OCI-LY7 (cell line): ENCODE measurements around the gene SND1.

ENCODE experiments used
- EZH2phosphoT487 ChIP-seq: fragments of 200-600 bp; sonication (generic); IDR thresholded peaks from 2 replicates; pipeline ENCODE4 v1.6.1; 2018; ENCODE audit warnings: low read depth, borderline replicate concordance, mild to moderate bottlenecking, mixed run types, antibody characterized with exemption, low read length, moderate library complexity, mixed read lengths
- TF ChIP-seq, protein P1 (sequence below): fragments of 200-600 bp; sonication (generic); conservative IDR thresholded peaks from 2 replicates; pipeline ENCODE4 v1.5.1; 2014; ENCODE audit warnings: mild to moderate bottlenecking, antibody characterized with exemption, low read length, moderate library complexity, mixed read lengths

- TF ChIP-seq, protein P1, sequence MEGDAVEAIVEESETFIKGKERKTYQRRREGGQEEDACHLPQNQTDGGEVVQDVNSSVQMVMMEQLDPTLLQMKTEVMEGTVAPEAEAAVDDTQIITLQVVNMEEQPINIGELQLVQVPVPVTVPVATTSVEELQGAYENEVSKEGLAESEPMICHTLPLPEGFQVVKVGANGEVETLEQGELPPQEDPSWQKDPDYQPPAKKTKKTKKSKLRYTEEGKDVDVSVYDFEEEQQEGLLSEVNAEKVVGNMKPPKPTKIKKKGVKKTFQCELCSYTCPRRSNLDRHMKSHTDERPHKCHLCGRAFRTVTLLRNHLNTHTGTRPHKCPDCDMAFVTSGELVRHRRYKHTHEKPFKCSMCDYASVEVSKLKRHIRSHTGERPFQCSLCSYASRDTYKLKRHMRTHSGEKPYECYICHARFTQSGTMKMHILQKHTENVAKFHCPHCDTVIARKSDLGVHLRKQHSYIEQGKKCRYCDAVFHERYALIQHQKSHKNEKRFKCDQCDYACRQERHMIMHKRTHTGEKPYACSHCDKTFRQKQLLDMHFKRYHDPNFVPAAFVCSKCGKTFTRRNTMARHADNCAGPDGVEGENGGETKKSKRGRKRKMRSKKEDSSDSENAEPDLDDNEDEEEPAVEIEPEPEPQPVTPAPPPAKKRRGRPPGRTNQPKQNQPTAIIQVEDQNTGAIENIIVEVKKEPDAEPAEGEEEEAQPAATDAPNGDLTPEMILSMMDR = no peak
- no peak for TF ChIP-seq EZH2phosphoT487
Measured at GRCh38 chr7:127980901-127981300, 328.9 kb downstream of the SND1 start.
